NCI-H345 treated with DMSO at 0.1 percent for 48 hours (cell line): ENCODE results near the gene PLEKHD1.

Experiments
- DNase-seq: peaks from one replicate; lab custom pipeline; 2025; ENCODE audit not compliant: unreplicated experiment; lab: John Stamatoyannopoulos, UW

Gene PLEKHD1

DNA sequence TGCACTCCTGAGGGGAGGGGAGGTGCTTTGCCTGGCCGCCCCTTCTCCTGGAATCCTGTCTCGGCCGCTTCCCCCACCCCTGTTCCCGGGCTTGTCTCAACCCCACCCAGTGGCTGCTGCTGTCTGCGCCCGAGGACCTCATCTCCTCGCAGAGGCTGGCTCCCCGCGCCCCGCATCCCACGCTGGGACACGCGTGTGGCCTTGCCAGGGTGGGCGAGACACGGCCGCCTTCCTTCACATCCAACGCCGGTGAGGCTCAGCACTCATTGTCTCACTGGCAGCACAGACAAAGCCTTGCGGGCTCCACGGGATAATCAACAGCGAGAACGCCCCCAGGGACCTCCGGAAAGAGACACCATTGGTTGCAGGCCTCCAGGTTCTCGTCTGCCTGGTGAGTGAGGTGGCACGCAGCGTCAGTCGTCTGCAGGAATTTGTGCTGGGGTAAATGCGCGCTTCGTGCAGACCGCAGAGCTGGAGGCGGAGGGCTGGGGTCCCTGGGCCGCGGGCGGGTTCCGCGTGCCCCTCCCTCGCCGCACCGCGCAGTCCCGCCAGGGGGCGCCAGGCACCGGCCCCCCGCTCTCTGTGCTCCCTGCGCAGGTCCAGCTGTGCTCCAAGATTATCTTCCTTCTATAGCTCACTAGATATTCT, 63.3 kb downstream of the PLEKHD1 start:
- no peak for DNase-seq

DNA sequence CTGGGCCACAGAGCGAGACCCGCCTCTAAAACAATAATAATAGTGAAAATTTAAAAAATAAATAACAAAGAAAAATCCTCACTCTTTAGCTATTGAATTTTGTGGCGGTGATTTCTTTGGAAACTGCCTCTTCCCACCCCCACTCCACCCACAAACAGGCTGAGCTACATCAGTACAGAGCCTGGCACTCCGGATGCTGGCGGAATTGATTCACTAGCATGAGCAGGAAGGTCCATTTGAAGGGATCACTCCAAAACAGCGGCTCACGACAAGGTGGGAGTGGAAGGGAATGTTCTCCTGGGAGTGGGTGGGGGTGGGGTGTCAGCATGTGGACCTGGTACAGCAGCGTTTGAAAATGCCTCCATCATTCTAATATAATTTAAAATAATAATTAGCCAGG, 64.0 kb downstream of the PLEKHD1 start:
- DNase-seq, result no peak

- no peak for DNase-seq
Observed at GRCh38 chr14:69551511-69551910, 67.0 kb downstream of the PLEKHD1 start.

DNA sequence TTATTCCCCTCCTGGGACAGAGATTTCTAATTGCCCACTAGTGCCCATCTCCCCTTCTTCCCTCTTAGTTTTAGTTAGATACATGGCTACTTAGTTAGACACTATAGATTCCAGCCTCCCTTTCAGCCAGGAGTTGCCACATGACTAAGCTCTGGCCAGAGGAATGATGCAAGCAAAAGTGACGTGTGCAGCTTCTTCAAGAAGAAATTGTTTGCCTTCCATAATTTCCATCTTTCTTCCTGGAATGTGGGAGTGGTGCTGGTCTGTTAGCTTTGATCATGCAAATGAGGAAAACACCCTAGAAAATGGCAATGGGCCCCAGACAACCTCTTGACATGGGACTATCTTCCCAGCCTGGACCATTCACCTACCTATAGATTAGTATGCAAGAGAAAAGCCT, 68.7 kb downstream of the PLEKHD1 start:
- DNase-seq, result no peak

DNA sequence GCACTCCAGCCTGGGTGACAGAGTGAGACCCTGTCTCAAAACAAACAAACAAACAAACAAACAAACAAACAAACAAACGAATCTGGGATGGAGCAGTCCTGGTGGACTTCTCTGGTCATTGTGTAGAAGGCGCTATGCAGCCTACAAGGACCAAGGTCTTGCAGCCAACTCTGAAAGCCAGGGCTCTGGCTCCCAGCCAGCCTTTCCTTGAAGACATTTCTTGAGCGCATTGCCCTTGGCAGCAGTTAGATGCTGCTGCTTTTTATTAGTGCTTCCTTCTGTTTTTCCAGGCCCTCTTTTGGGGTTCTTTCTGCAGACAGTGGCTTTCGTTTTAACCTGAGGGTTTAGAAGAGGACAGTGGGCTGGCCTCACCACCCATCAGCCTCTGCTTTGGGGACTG, 70.0 kb downstream of the PLEKHD1 start:
- DNase-seq, result no peak

DNA sequence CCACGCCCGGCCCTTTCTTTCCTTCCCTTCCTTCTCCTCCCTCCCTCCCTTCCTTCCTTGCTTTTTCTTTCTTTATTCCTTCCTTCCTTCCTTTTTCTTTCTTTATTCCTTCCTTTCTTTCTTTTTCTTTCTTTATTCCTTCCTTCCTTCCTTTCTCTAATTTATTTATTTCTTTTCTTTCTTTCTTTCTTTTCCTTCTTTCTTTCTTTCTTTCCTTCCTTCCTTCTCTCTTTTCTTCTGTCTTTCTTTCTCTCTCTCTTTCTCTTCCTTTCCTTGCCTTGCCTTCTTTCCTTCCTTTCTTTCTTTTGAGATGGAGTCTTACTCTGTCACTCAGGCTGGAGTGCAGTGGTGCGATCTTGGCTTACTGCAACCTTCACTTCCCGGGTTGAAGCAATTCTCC, 74.2 kb downstream of the PLEKHD1 start:
- no peak for DNase-seq

DNA sequence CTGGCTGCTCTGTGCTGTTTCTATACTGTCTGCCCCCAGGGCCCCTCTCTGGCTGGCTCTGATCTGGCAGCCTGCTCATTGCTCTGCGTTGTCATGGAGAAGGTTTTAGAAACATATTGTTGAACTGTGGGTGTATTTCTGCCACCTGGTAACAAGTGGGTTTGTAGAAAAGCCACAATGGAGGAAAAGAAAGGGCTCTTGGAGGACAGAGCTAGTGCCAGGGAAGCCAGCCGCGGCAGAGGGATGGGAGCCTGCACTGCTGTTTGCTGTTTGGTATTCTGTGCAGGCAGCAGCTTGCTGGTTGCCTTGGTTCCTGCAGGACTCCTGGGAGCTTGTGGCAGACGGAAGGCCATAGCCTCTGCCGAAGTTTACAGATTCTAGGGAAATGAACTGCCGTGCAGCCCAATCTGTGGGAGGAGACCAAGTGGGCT, 75.1 kb downstream of the PLEKHD1 start:
- DNase-seq, result peak; percentile 87

DNA sequence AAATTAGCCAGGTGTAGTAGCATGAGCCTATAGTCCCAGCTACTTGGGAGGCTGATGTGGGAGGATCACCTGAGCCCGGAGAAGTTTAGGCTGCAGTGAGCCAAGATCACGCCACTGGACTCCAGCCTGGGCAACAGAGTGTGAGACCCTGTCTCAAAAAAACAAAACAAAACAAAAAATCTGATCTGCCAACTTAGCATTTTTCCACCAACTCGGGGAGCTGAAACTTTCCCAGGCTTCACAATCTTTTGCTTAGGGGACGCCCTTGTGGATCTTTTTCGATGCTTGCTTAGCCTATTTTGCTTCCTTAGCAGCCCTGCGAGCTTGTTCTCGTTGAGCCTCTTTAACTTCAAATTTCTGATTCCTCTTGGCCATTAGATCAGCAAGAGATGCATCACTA, 76.3 kb downstream of the PLEKHD1 start:
- DNase-seq, result no peak

- DNase-seq, result no peak
Observed at GRCh38 chr14:69561893-69562292, 77.4 kb downstream of the PLEKHD1 start.

GRCh38 chr14:69567563-69567962, 83.0 kb downstream of the PLEKHD1 start:
- DNase-seq, result no peak

DNA sequence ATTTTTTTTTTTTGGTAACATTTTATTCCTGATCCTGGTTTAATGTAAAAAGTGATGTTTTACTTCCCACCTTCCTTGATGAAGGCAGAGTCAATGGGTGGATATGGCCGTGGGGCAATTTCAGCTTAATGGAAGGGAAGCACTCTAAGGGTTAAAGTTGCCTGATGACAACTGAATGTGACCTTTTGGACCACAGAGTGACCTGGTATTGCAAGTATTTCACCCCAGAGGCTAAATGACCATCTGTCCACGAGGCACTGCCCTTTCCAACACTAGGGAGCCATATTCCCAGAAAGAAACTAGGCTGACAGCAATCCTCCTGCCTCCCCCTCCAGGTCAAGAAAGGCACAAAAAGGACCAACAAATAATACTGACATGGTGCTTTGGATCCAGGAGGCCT, 85.3 kb downstream of the PLEKHD1 start:
- DNase-seq, result no peak

DNA sequence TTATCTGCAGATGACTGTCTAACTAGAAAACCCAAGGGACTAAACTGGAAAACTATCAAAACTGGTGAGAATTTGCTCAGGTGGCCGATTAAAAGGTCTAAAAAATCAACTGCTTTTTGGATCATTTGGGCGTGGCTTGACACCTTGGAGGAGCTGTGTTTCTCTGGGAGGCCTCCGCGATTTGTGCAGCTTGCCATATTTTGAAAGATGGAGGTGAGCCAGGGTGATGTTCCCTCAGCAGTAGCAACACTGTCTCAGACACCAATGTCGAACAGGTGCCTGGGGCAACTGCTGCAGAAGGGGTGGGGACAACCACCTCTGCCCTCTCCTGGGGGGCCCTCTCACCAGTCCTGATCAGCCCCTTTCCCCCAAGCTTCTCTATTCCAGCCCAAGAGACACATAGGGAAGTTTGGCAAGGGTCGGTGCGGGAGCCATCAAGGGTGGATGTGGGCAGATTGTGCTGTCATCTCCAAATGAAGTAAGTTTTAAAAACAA, 86.4 kb downstream of the PLEKHD1 start:
- DNase-seq, result no peak

GRCh38 chr14:69571449-69572029, 87.0 kb downstream of the PLEKHD1 start:
- no peak for DNase-seq

DNA sequence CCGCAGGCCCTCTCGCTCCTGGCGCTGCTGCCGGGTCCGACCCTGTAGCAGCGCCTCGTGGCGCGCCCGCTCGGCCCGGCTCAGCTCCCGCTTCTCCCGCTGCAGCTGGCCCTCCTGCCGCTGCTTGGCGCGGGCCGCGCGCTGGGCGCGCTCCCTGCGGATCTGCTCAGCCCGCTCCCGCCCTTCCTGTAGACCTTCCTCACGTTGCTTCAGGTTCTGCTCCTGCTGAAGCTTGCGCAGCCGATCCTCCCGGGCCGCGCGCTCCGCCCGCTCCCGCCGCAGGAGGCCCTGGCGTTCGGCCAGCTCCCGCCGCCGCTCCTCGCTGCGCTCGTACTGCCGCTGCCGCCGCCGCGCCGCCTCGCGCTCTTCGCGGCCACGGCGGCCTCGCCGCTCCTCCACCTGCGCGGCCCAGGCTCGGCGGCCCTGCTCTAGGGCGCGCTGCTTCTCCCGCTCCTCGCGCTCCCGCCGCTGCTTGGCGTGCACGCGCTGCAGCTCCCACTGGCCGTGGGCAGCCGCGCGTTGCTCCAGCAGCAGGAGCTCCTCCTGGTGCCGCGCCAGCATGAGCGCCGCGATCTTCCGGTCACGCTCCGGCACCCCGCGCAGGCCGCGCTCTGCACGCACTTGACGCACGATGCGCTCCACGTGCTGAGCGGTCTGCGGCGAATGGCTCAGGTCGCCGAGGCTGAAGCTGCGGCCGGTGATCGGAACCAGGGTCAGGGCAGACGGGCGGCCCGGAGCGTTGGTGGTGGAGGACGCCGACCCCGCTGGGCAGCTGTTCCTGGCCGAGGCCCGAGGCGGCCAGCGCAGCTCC, 87.7 kb downstream of the PLEKHD1 start:
- DNase-seq, result no peak

GRCh38 chr14:69572841-69573135, 88.3 kb downstream of the PLEKHD1 start:
- DNase-seq, result no peak

DNA sequence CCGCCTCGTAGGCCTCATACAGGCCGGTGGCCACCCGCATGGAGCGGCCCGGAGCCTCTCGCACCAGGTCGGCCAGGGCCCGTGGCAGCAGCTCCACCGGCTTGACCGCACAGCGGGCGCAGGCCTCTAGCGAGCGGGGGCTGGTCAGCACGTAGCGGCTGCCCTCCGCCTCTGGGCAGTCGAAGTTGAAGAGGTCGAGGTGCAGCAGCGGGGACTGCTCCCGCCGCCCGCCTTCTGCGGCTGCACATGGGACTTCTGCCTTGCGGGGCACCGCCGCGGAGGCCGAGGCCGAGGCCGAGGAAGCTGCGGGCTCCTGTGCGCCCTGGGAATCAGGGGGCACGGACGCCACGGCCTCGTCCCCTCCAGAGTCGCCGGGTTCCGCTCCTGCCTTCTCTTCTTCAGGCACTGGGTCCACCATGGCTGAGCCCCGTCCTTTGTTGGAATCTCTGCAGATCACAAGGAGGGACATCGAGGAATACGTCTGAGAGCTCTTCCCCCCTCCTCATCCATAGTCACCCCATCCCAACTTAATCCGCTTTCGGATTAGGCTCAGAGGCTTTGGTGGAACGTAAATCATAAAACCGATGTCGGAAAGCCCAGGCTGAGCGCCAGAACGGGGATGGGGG, 88.8 kb downstream of the PLEKHD1 start:
- no peak for DNase-seq

DNA sequence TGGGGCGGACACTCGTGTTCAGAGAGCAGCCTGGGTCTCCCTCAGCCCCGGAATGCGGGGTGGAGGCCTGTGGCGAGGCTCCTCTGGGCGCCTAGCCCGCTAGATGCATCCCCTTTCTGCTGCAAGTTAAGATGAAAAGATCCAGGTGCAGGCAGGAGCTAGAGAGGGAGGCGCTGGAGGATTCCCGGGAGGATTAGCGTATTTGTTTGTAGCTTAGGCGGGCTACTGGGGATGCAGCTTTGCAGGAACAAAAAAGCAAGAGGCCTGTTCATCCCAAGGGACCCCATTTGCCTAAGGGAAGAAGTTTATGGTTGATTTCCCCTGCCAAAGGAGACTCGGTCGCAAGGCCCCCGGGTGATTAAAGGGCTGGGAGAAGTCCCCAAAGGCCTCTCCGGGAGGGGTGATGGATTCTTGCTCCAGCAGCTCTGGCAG, 89.3 kb downstream of the PLEKHD1 start:
- peak; percentile 87 for DNase-seq

DNA sequence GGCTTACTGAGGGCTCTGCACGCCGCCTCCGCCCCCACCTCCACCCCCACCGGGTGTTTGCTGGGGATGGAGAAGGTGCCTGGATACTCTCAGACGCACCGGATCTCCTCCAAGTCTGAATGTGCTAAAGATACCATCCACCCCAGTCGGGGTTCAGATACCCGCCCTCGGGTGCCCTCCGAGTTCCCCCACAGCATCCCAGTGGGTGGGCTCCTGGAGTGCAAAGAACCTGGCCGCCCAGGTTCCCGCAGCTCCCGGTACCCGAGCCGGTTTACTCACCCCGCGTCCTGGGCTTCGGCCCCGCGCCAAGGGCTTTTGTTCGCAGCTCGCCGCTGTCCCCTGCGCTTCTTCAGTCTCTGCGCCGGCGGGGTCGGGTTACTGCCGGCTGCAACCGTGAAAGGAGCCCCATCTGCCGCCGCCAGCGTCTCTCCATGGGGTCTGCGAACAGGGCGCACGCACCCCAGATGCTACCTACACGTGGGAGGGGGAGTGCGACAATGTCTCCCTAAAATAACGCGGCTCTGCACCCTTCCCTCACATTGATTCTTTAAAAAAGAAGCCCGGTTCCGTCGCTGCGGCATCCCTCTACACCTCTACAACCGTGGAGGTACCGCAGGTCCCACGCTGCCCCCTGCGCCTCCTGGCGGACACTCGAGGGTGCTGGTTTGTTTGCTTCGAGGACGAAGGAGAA, 89.9 kb downstream of the PLEKHD1 start, which contains the start of gene CCDC177:
Gene CCDC177, minus strand, starts transcription at position 609 of the 691 bp plus-strand sequence. CDS start 1,249 bp downstream, outside the sequence.
- DNase-seq, result peak; percentile 77

GRCh38 chr14:69574954-69575295, 90.4 kb downstream of the PLEKHD1 start:
- no peak for DNase-seq

DNA sequence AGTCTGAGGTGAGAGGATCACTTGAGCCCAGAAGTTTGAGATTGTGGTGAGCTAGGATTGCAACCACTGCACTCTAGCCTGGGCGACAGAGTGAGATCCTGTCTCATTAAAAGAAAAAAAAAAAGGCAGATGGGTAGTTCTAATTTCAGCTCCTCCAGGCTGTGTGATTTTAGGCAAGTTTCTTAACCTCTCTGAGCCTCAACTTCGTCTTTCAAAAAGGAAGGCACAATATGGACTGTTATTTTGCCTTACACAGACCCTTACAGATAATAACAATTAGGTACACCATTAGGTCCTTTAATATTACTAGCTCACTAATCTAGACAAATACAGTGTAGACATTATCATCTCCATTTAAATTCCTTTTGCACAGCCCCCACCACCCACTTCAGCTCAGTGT, 94.9 kb downstream of the PLEKHD1 start:
- no peak for DNase-seq

DNA sequence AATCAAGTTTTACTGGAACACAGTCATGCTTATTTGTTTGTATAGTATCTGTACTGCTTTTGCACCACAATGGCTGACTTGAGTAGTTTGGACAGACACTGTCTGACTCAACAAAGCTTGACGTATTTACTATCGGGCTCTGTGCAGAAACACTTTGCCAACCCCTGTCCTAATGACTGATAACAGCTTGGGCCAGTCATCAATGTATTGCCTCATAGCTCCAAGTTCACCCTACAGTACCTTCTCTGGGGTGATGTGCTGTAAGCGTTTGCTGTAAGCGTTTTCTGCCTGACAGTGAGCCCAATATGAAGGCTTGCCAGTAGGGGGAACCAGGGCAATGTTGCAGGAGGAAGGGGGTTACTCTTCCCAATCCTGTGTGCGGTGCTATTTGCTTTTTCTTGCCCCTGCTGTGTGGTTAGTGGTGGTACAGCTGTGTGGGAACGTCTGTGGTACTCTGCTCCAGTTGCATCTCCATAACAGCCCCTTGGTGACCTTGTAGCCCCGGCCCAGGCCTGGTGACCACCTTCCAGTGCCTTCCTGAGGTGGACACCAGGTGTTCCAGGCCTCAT, 95.6 kb downstream of the PLEKHD1 start:
- no peak for DNase-seq
